Hematopoietic multipotent progenitor cell treated with erythropoietin and hydrocortisone succinate and interleukin-3 and kit ligand, for 4 days (in vitro differentiated cells): Measurements from ENCODE around the gene DNAH14.
"Not testable (repeated sequence)": the region's sequence is repeated elsewhere in the genome, so short reads cannot be mapped to it uniquely, and the experiment has no call there.

Experiments
- DNase-seq: peaks from one replicate; pipeline ENCODE4 v3.0.0-alpha.2; 2015

DNAH14 gene

DNA sequence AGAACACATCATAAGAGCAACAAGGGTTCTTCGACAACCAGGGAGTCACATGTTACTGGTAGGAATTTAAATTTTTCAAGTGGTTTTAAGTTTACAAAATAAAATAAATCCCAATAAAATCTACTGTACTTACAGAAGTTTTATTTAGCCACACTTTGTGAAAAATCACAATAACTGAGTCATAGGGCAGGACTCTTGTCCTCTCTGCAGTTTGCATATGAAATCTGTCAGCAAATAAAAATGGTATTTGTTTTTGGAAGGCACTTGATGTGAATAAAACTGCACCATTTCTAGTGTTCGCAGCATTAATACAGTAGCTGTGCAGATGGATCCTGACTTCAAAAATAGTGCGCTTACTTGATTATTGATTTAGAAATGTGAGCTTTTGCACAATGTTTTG is 348.0 kb downstream of the DNAH14 start:
- DNase-seq = no peak

DNA sequence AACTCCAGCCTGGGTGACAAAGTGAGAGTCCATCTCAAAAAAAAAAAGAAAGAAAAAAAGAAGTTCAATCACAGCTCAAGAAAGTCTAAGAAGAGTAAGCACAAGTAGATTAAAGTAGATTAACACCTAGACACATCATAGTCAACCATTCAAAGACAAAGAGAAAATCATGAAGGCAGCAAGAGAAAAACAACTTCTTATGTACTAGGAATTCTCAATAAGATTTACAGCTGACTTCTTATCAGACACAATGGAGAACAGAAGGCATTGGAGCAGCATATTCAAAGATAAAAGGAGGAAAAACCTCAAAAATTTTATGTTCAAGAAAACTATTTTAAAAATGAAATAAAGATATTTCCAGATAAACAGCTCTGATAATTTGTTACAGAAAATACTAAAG is 351.1 kb downstream of the DNAH14 start:
- no peak for DNase-seq

DNA sequence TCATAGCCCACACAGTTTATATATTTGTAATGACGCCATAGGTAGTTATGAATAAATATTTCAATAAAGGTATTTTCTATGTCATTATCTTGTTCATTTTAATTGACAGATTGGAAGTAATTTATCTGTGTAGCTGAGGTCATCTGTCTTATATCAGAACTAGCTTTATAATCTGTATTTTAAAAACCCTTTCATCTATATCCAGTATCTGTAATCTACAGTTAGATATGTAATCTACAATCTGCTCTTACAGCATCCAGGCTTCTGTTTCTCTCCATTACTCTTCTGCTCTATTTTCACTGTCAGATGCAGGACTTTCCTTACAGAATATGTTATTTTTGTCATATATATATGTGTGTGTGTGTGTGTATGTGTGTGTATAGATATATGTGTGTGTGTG is 360.8 kb downstream of the DNAH14 start:
- DNase-seq = no peak

DNA sequence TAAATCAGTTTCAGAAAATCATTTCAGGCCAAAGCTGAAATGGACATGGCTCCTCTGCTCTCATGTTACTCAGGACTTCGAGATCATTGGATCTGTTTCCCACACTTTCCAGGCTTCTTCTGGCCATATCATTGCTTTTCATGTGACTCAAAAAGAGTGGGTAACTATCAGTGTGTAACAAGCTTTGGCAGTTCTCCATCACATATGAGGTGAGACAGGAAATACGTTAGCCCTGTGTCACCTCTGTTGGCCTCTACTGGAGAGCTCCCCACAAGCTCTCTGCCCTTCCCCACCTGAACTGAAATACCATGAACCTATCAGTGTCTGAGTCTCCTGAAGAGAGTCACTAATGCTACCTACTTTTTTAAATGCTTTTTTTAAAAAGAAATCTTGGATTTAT is 370.1 kb downstream of the DNAH14 start:
- DNase-seq = no peak

DNA sequence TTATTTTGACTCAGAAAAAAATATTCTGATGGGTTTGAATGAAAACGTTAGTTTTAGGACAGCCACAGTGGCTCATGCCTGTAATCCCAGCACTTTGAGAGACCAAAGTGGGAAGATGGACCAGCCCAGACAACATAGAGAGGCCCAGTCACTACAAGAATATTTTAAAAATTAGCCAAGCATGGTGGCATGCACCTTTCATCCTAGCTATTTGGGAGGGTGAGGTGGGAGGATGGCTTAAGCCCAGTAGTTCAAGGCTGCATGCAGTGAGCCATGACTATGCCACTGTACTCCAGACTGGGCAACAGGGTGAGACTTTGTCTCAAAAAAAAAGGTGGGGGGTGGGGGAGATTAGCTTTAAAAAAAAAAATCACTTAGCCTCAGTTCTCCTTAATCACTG is 370.9 kb downstream of the DNAH14 start:
- DNase-seq = no peak

DNA sequence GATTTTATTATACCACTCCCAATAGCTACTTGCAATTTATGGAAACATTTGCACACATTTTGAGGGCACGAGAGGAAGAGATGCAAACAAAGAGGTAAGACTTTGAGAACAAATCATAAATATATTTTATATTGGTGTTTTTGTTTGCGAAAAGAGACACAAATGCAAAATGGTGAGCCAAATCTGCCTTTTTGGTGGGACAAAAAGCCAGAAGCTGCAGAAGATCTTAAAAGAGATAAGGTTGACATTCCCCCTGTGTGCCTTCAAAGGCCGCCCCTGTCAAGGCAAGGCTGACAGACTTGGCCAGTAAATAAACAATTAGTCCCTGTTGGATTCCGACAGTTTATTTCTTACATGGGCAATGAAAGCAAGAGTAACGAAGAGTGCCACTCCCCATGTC is 375.5 kb downstream of the DNAH14 start:
- DNase-seq = no peak

DNA sequence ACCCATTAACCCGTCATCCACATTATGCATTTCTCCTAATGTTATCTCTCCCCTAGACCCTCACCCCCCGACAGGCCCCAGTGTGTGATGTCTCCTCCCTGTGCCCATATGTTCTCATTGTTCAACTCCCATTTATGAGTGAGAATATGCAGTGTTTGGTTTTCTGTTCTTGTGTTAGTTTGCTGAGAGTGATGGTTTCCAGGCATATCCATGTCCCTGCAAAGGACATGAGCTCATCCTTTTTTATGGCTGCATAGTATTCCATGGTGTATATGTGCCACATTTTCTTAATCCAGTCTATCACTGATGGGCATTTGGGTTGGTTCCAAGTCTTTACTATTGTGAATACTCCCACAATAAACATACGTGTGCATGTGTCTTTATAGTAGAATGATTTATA is 381.1 kb downstream of the DNAH14 start:
- not testable (repeated sequence) for DNase-seq

DNA sequence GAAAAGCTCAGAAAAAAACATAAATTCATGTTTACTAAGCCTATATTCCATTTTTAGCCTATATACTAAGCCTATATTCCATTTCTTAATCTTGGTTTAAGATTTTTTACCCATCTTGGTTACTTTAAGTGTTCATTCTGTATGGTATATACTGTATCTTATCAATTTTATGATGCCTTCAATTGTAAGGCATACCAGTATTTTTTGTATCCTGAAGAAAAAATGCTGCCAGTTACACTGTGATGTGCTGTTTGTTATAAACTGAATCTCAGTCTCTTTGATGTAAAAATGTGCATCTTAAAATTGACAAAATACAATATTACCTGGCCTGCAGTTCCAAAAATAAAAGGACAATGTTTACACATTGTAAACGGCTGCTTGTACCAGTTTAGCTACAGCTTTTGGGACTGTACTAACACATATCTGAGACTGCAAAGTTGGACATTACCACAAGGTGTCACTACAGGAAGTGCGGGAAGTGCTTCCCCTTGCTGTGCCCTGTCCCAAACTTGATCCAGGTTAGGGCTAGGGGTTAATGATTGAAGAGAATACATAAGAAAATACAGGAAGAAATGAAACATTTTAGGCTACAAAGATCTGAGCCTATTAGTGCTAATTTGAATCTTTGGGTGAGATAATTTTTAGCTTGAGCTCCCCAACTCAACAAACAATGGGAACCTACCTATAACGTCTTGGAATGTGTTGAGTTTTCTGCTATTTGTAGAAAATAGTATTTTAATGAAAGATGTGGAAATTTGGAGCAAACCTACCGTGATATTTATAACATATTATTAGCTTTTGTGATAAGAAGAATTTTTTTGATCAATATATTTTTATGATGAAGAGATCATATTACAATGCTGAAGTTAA is 389.5 kb downstream of the DNAH14 start:
- DNase-seq = peak; percentile 68

DNA sequence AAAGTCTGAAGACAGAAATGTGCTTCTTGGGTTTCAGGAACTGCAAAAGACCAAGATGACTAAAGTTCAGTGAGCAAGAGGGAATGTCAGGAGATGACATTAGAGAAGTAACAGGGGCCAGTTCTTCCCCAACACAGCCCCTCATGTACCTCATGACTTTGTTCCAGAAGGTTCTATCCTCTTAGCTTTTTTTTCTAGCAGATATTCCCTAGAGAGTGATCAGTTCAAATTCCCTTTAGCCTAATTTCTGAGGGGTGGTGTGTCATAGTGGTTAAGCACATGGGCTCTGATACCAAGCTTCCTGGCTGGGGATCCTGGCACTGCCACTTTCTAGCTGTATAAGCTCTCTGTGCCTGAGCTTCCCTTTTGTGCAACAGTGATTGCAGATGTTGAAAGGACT is 390.4 kb downstream of the DNAH14 start:
- DNase-seq = no peak

DNA sequence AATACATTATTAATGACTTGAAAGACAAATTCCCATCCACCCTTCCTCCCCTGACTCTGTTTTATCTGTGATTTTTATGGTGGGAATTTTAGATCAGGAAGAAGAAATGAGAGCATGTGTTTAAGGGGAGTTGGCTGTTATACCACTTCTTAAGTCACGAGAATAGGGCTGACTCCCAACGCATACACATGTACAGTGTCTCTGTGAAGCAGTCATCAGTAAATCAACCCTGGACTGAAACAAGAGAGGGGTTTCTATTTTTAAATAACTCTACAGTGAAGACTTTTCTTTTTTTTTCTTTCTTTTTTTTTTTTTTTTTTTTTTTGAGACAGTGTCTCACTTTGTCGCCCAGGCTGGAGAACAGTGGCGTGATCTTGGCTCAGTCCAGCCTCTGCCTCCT is 392.3 kb downstream of the DNAH14 start:
- no peak for DNase-seq

DNA sequence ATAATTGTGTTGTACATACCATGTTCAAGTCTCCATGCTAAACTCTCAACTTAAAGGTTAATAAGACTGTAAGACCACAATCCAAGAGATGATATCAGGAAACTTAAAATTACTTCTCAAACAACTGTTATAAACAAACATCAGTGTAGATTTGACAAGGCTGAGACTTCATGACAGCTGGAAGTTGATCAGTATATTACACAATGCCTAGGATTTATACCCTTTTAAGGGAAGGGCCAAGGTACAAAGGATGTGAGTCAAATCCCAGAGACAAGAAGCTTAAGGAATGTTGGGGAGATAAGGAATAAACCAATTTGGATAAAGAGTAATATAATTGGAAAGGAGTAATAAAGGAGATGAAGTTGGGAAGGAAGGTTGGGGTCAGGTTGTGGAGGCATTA is 399.6 kb downstream of the DNAH14 start:
- DNase-seq = no peak

DNA sequence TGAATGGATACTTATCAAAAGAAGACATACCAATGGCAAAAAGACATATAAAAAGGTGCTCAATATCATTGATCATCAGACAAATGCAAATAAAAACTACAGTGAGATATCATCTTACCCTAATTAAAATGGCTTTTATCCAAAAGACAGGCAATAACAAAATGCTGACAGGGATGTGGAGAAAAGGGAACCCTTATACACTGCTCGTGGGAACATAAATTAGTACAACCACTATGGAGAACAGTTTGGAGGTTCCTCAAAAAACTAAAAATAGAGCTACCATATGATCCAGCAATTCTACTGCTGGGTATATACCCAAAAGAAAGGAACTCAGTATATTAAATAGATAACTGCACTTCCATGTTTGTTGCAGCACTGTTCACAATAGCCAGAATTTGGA is 400.5 kb downstream of the DNAH14 start:
- not testable (repeated sequence) for DNase-seq

DNA sequence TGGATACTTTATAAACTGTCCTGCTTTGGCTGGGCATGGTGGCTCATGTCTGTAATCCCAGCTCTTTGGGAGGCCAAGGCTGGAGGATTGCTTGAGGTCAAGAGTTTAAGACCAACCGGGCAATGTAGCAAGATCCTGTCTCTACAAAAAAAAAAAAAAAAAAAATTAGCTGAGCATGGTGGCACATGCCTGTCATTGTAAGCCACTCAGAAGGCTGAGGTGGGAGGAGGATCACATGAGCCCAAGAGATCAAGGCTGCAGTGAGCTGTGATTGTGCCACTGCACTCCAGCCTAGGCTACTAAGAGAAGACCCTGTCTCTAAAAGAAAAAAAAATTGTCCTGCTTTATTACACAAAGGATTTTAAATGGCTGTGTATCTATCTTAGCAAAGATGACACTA is 403.2 kb downstream of the DNAH14 start:
- DNase-seq = no peak

DNA sequence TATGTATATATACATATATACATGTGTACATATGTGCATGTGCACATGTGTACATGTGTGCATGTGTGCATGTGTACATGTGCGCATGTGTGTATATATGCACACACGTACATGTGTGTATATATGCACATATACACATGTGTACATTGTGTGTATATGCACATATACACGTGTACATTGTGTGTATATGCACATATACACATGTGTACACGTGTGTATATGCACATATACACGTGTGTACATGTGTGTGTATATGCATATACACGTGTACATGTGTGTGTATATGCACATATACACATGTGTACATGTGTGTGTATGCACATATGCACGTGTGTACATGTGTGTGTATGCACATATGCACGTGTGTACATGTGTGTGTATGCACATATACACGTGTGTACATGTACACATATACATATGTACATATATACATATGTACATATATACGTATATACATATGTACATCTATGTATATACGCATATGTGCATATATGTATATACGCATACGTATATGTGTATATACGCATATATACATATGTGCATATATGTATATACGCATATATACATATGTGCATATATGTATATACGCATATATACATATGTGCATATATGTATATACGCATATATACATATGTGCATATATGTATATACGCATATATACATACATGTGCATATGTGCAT is 405.8 kb downstream of the DNAH14 start:
- not testable (repeated sequence) for DNase-seq

DNA sequence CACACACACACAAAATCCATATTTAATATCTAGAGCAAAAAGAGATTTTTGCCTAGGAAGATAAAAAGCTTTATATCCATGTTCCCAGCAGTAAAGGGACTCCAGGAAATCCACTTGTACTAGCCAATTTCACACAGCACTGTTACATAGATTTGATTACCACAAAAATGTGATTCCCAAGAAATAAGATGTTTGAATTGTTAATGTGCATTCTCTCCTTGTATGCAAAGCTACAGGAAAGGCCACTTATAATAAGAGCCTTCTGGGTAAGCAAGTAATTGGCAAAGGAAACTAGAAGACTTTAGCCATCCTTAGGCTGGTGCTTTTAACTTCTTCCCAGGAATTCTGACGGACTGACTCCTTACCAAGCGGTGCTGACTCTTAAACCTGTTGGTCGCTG is 409.1 kb downstream of the DNAH14 start:
- DNase-seq = no peak

DNA sequence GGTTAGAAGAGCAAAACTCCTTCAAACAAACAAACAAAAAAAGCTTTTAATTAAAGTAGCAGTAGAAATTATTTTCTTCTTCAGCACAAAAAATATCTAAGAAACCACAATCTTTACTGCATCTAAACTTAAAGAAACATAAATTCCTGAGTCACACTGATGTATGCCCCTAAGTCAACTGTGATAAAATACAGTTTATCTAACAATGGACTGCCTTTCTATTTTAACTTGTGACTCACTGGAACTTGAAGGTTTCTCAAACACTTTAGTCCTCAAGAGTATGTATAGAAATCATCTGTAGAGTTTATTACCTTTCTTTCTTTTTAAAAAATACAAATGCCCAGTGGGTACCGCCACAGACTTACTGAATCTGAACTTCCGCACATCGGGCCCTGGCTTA is 412.2 kb downstream of the DNAH14 start:
- DNase-seq = no peak

DNA sequence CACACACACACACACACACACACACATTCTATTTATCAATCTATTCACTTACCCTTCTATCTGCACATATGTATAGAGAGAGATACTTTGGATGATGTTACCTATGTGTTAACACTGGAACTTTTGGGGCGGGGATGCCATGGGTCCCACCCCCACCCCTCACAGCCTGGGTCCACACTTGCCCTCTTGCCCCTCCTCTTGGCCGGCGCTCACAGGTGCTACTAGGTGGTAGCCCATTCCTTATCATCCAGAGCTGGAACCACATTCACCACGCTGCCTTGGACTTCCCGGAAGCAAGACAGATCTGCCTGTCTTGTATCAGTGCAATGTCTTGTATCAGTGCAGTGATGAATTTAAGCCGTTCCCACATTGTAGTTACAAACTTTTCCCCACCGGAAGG is 413.2 kb downstream of the DNAH14 start:
- DNase-seq = no peak

DNA sequence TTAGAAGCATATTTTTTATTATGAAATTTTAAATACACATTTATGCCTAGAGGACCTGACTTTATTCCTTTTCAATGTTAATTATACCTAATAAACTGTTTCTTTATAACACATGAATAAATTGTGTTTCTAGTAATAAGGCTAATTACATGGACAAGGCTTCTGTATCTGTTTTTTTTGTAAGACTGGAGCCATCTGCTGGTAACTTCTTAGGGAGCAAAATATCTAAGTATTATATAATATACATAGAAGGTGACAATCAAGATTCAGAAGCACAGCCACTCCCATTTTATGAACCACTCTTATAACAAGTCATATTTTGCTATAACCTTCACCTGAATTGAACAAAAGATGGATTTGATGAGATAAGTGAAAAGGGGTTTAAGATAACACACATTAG is 414.1 kb downstream of the DNAH14 start:
- peak; percentile 72 for DNase-seq

DNA sequence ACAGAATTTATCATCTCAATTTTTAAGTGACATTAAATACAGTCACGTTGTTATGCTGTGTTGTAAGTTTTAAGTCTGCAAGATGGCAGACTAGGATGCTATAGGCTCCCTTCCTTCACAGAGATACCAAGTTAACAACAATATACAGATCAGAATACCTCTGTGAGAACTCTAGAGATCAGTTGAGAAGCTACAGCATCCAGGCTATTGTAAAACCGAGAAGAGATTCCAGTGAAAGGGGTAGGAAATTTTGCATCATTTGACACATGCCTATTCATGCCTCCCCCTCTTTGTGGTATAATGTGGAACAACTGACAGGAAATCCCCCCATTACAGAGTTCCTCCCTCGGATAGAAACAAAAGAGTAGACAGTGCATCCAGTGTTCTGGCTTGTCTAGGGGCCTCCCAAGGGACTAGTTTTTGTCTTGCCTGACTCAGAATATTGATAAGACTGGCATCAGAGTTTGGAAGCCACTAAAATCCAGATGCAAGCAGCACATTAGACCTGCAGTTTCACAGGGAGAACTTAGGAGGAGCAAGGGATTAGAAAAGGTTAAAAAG is 417.7 kb downstream of the DNAH14 start:
- DNase-seq = peak; percentile 33

DNA sequence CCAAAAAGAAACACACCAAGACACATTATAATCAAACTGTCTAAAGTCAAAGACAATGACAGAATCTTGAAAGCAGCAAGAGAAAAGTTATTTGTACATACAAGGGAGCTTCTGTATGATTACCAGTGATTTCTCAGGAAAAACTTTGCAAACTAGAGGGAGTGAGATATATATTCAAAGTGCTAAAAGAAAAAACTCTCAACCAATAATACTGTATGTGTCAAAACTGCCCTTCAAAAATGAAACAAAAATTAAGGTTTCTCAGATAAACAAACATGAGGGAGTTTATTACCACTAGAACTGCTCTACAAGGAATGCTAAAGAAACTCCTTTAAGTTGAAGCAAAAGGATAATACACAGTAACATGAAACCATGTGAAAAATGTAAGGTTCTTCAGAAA is 418.9 kb downstream of the DNAH14 start:
- DNase-seq = no peak

DNA sequence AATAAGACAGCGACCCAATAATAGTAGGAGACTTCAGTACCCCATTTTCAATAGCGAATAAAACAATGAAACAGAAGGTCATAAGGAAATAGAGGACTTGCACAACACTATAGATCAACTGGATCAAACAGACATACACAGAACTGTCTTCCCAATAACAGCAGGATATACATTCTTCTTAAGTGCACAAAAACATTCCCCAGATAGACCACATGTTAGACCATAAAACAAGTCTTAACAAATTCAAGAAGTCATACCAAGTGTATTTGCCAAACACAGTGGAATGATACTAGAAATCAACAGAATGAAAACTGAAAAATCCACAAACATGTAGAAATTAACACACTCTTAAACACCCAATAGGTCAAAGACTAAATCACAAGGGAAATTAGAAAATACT is 420.4 kb downstream of the DNAH14 start:
- no peak for DNase-seq

DNA sequence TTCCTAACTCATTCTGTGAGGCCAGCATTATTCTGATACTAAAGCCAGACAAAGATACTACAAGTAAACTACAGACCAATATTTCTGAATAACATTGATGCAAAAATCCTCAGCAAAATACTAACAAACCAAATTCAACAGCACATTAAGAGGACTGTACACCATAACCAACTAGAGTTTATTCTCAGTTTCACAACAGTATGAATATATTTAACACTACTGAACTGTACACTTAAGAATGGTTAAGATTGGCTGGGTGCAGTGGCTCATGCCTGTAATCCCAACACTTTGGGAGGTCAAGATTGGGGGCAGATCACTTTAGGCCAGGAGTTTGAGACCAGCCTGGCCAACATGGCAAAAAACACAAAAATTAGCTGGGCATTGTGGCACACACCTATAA is 421.4 kb downstream of the DNAH14 start:
- no peak for DNase-seq

DNA sequence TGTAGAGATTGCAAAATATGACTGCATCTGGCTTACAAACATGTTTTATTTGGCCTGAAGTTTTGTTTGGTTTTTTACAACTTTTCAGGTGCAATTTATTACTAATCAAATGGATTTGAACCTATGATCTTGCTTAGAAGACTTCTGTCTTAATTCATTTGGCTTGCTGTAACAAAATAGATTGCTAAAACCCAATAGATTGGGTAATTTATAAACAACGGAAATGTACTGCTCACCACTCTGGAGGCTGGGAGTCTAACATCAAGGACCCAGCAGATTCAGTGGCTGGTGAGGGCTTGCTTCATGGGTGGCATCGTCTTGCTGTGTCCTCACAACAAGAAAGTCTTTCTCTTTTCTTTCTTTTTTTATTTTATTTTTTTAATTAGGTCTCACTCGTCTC is 425.4 kb downstream of the DNAH14 start:
- DNase-seq = no peak

DNA sequence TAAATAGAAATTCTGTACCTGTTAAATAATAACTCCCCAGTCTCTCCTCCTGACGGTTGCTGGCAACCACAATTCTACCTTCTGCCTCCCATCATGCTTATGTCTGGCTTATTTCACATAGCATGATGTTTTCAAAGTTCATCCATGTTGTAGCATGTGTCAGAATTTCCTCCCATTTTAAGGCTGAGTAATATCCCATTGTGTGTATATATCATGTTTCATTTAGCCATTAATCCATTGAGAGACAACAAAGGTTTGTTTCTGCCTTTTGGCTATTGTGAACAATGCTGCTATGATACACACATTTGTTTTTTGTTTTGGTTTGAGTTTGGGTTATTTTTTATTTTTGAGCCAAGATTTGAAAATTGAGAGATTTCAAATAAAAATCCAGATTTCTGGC is 426.4 kb downstream of the DNAH14 start:
- DNase-seq = no peak
